Sigmoid colon (tissue), 4 donors: ENCODE results near the gene PTPRO.

ENCODE experiments used
- CTCF ChIP-seq, 4 experiments: fragments of 450-650 bp in 3 of 4; fragments of 200-600 bp in 1 of 4; IDR thresholded peaks; one replicate each; pipeline ENCODE4 v1.5.1; 2016 to 2019; ENCODE audit warnings: antibody characterized with exemption in 4 of 4, mild to moderate bottlenecking in 3 of 4, moderate library complexity in 2 of 4
- EP300 ChIP-seq, 4 donors: sonication (generic); formaldehyde crosslinking; IDR thresholded peaks; one replicate each; pipeline ENCODE4 v1.6.1; 2017; ENCODE audit warnings: antibody characterized with exemption in 4 of 4
- POLR2A ChIP-seq, 2 donors: fragments of 450-650 bp; IDR thresholded peaks; one replicate each; pipeline ENCODE4 v1.6.1; 2016; ENCODE audit warnings: antibody characterized with exemption in 2 of 2, mild to moderate bottlenecking in 2 of 2, moderate library complexity in 2 of 2
- POLR2AphosphoS5 ChIP-seq, 4 donors: sonication (generic); formaldehyde crosslinking; IDR thresholded peaks; one replicate each; pipeline ENCODE4 v1.6.1; 2017; ENCODE audit warnings: antibody characterized with exemption in 4 of 4

GRCh38 chr12:15558915-15559528 is 236.7 kb downstream of the PTPRO start:
- TF ChIP-seq POLR2AphosphoS5 (IDR thresholded peaks at IDR 0.05) (no peak), CTCF (IDR thresholded peaks at IDR 0.05) (no peak), POLR2A (IDR thresholded peaks at IDR 0.05) (no peak), EP300 (IDR thresholded peaks at IDR 0.05) (no peak)
